Measurements from ENCODE around the gene BCL11B.

- TF ChIP-seq CTCF (IDR thresholded peaks at IDR 0.05) (no peak), POLR2A (IDR thresholded peaks at IDR 0.05) (no peak)
Observed at GRCh38 chr14:99213101-99213500, 58.9 kb downstream of the BCL11B start.
